HG03045 (cell line): ENCODE results near the gene TSPO.

Experiments
- ATAC-seq: cut with Tn5 transposase; IDR thresholded peaks from one replicate; pipeline ENCODE4 v1.9.1; 2021; ENCODE audit warnings: mild to moderate bottlenecking, moderate library complexity; ENCODE audit not compliant: unreplicated experiment

Gene TSPO

GRCh38 chr22:43199541-43199940 is 48.2 kb downstream of the TSPO start:
- ATAC-seq = no peak

GRCh38 chr22:43200031-43200430 is 48.7 kb downstream of the TSPO start:
- ATAC-seq = no peak

DNA sequence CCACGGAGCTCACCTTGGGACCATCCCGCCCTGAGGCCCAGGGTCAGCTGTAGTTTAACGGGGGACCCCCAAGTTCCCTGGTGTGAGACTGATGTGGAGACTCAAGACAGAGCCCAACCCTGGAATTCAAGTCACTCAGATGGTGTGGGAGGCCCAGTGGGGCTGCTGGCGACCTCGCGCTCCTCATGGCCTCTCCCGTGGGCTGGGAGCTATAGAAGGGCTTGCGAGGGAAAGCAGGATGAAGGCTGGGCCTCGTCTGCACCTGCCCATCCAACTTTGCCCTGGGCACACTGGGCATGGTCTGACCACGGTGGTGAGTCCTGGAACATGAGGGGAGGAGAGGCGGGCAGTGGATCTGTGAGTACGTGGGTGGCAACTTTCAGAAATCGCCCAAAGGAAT is 49.2 kb downstream of the TSPO start:
- ATAC-seq = no peak

GRCh38 chr22:43201486-43202219 is 50.3 kb downstream of the TSPO start:
- no peak for ATAC-seq

- ATAC-seq = no peak
Measured at GRCh38 chr22:43202326-43202725, 51.0 kb downstream of the TSPO start.

GRCh38 chr22:43202756-43203410 is 51.5 kb downstream of the TSPO start:
- ATAC-seq = no peak

DNA sequence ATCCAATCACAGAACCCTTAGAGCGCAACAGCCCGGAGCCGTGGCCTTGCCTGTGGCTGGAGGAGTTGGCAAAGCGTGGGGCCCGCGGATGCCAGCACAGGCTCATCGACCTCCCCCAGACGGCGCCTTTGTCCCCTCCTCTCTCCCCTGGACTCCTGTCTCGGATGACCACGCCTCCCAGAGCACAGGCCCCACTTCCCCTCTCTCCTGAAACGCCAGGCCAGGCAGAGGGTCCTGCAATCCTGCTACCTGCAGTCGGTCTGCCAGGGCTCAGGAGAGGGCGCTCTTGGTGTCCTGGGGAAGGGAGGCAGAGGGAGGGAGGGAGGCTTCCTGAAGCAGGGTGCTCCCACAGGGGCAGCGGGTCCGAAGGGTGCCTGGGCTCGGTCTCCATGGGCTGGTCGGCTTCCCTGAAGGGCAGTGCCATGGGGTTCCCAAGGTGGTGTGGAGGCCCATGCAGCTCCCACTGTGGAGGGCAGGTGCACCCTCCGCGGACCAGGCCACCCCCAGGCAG is 52.2 kb downstream of the TSPO start:
- ATAC-seq = no peak

GRCh38 chr22:43205261-43205691 is 53.9 kb downstream of the TSPO start:
- ATAC-seq = no peak

GRCh38 chr22:43205748-43206508 is 54.6 kb downstream of the TSPO start:
- ATAC-seq = no peak

DNA sequence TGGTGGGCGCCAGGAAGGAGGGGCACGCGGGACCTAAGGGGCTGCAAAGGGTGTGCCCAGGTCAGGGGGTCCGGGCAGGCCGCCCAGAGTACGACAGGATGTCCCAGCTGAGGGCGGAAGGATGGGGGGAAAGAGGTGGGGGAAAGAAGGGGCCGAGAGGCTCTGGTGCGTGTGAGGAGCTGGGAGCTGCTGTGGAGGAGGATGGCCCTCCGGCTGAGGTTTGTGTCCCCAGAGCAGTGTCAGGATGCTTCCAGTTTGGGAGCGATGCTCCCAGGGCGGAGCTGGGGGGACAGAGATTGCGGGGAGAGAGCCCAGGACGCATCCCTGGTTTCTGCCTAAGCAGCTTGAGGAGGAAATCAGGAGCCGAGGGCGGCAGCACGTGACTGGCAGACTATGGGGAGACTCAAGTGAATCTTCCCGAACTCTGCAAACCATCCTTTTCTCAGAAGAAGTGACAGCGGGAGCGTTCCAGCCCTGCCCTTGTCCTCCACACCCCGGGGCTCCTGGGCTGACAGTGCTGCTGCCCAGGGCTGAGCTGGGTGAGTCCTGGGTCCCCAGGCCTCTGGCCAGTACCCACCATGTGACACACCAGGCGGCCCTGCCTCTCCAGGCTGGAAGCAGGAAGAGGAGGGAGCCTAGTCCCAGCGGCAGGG is 55.3 kb downstream of the TSPO start:
- ATAC-seq = no peak

GRCh38 chr22:43207386-43207785 is 56.0 kb downstream of the TSPO start:
- ATAC-seq = no peak

- no peak for ATAC-seq
Measured at GRCh38 chr22:43207849-43208702, 56.7 kb downstream of the TSPO start.

DNA sequence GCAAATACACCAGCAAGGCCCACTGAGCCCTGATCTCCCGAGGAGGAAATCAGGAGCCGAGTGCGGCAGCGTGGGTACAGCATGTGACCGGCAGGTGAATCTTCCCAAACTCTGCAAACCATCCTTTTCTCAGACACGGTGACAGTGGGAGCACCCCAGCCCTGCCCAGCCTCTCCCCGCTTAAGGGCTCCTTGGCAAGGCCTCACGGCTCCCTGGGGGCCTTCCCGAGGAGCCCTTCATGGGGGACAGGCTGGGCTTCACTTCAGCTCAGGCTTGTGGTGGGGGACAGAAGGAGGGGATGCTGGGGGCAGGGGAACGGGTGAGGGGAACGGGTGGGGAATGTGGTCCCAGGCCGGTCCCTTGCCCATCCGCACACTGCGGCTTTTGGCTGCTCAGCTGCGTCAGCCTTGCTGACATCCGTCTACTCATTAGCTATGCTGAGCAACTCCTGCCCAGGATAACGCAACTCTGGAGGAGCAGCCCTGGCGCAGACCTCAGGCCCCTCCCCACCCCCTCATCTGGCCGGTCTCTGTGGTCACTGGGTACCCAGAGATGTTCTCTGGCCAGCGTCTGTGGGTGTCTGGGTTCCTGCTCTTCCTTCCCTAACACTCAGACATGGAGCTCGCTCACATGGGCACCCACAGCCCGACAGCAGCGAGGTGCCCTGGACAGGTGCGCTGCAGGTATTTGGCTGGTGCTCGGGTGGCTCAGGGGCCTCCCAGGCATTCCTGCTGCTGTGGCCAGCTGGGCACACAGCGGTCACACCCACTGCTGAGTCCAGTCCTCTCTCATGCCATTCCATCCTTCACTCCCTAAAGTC is 57.6 kb downstream of the TSPO start:
- ATAC-seq = no peak

- no peak for ATAC-seq
Measured at GRCh38 chr22:43209523-43209890, 58.1 kb downstream of the TSPO start.

DNA sequence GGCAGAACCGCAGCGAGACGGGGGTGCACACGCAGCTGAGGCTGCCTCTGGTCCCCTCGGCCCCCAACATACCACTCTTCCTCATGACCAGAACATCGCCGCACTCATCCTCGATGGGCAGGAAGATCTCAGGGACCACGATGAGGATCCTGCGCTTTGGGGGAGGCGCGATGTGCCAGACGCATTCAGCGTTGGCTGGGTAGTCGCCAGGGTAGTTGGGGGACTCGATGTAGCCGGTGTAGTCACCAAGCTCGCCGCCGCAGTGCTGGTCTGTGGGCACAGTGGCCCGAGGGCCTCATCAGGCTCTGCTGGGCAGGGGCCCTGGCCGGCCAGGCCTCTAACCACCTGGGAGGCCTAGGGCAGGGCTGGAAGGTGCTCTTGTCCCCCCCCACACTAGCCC is 58.6 kb downstream of the TSPO start:
- ATAC-seq = no peak

DNA sequence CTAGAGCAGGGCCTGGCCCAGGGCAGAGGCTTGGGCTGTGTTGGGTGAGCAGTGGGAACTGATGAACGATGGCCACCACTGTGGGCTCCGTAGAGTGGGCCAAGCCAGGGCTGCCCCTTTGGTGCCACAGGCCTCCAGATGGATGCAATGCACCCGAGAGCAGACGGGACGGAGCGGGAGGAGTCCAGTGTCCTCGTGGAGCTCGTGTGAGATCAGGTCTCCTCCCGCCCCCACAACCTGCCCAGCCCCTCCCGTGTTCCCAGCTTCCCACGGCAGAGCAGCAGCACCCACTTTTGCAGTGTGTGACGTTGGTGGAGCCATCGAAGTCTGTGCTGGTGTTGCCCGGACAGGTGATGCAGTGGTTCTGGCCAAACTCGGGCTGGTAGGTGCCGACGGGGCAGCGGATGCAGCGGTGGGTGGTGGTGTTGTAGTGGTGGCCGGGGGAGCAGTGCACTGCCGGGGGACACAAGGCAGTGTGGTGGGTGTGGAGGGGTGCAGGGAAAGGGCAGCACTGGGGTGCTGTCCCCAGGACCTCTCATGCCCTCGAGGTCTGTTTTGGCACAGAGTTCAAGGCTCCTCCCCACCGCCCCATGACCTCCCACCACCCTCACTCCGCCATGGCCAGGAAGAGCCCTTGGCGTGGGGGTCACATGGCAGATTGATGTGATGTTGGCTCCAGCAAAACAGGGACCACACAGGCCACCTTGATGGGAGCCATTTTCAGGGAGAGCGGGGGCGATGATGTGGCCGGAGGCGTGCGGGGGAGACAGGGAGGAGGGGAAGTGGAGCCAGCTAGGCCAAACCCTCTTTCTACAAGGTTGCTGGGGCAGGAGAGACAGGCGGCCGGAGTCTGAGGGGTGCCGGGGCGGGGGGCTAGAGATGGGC is 59.5 kb downstream of the TSPO start:
- no peak for ATAC-seq

DNA sequence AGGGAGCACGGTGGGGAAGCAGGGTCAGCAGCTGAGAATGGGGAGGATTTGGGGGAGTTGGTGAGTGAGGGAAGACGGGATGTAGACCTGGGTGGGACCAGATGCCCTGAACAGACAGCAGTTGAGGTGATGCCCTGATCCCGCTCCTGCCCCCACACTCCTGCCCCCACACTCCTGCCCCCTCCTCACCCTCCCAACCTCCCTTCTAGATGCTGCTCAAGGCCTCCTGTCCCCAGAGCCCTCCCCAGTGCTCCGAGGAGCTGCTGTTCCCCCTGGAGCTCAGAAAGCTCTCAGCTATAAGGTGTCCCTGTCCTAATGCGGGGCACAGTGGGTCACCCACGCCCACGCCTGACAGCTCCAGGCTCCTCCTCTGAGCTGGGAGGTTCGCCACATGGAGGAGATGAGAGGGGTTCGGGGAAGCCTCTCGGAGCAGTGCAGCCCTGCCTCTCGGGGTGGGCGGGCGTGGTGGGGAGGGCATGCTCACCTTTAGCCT is 60.6 kb downstream of the TSPO start:
- no peak for ATAC-seq

GRCh38 chr22:43212434-43212952 is 61.1 kb downstream of the TSPO start:
- ATAC-seq = no peak
